ENCODE measurements around the gene MTG2.

Gene MTG2

GRCh38 chr20:62158541-62158940 lies 24.3 kb upstream of the MTG2 start:
- Histone ChIP-seq H3K36me3 (peaks cover 54% of the 10 kb centered on the region), H3K27ac (no peak overlapping the region), H3K4me3 (ENCODE audit: low read depth, low read length) (no peak overlapping the region), H3K9me3 (ENCODE audit: severe bottlenecking) (no peaks in the 10 kb centered on the region), H3K27me3 (ENCODE audit: insufficient read depth, low read depth, severe bottlenecking) (no peaks in the 10 kb centered on the region)
- TF ChIP-seq CTCF (IDR thresholded peaks at IDR 0.05; ENCODE audit: low read depth, low read length) = no peak
- DNase-seq = no peak

- H3K4me3 ChIP-seq (ENCODE audit: low read depth, low read length) = no peak overlapping the region
- H3K27me3 ChIP-seq (ENCODE audit: insufficient read depth, low read depth, severe bottlenecking) = no peaks in the 10 kb centered on the region
- no peak for TF ChIP-seq CTCF (IDR thresholded peaks at IDR 0.05; ENCODE audit: low read depth, low read length)
- no peaks in the 10 kb centered on the region for H3K9me3 ChIP-seq (ENCODE audit: severe bottlenecking)
- no peak for DNase-seq
- H3K36me3 ChIP-seq = peaks cover 56% of the 10 kb centered on the region
- no peak overlapping the region for H3K27ac ChIP-seq
These were observed 23.8 kb upstream of the MTG2 start for GRCh38 chr20:62159052-62159451.

GRCh38 chr20:62159839-62160238 lies 23.0 kb upstream of the MTG2 start:
- peaks cover 56% of the 10 kb centered on the region for H3K36me3 ChIP-seq
- no peaks in the 10 kb centered on the region for H3K9me3 ChIP-seq (ENCODE audit: severe bottlenecking)
- DNase-seq = no peak
- H3K4me3 ChIP-seq (ENCODE audit: low read depth, low read length) = no peak overlapping the region
- no peak overlapping the region for H3K27ac ChIP-seq
- H3K27me3 ChIP-seq (ENCODE audit: insufficient read depth, low read depth, severe bottlenecking) = no peaks in the 10 kb centered on the region
- TF ChIP-seq CTCF (IDR thresholded peaks at IDR 0.05; ENCODE audit: low read depth, low read length) = no peak

GRCh38 chr20:62160253-62160652 lies 22.6 kb upstream of the MTG2 start:
- no peak for DNase-seq
- TF ChIP-seq CTCF (IDR thresholded peaks at IDR 0.05; ENCODE audit: low read depth, low read length) = no peak
- no peaks in the 10 kb centered on the region for H3K9me3 ChIP-seq (ENCODE audit: severe bottlenecking)
- no peaks in the 10 kb centered on the region for H3K27me3 ChIP-seq (ENCODE audit: insufficient read depth, low read depth, severe bottlenecking)
- peaks cover 60% of the 10 kb centered on the region for H3K36me3 ChIP-seq
- no peak overlapping the region for H3K27ac ChIP-seq
- H3K4me3 ChIP-seq (ENCODE audit: low read depth, low read length) = no peak overlapping the region

- peaks cover 66% of the 10 kb centered on the region for H3K36me3 ChIP-seq
- H3K27ac ChIP-seq = no peak overlapping the region
- no peaks in the 10 kb centered on the region for H3K9me3 ChIP-seq (ENCODE audit: severe bottlenecking)
- DNase-seq = no peak
- TF ChIP-seq CTCF (IDR thresholded peaks at IDR 0.05; ENCODE audit: low read depth, low read length) = no peak
- no peaks in the 10 kb centered on the region for H3K27me3 ChIP-seq (ENCODE audit: insufficient read depth, low read depth, severe bottlenecking)
- H3K4me3 ChIP-seq (ENCODE audit: low read depth, low read length) = no peak overlapping the region
These were observed 22.0 kb upstream of the MTG2 start for GRCh38 chr20:62160876-62161275.

GRCh38 chr20:62161347-62161746 lies 21.5 kb upstream of the MTG2 start:
- Histone ChIP-seq H3K4me3 (ENCODE audit: low read depth, low read length) (no peak overlapping the region), H3K9me3 (ENCODE audit: severe bottlenecking) (no peaks in the 10 kb centered on the region), H3K27me3 (ENCODE audit: insufficient read depth, low read depth, severe bottlenecking) (no peaks in the 10 kb centered on the region), H3K36me3 (peaks cover 71% of the 10 kb centered on the region), H3K27ac (no peak overlapping the region)
- DNase-seq = no peak
- no peak for TF ChIP-seq CTCF (IDR thresholded peaks at IDR 0.05; ENCODE audit: low read depth, low read length)

Measured in WERI-Rb-1 (cell line).